IMR-90 (cell line): ENCODE measurements around the gene NADSYN1. TPM values are rescaled to one million over a fixed set of nuclear protein-coding genes. Genes with fewer than 3 reads are reported as not detected.
A peak's percentile ranks its signal among the peaks of the same experiment; 100 is the strongest.

ENCODE experiments used
- ATAC-seq: fragments of 200-7000 bp; cut with Tn5 transposase; 2 replicates; pipeline ENCODE4 v1.9.1; 2020; ENCODE audit warnings: low read depth, mild to moderate bottlenecking, moderate library complexity
- BruUV-seq: library from RNA; stranded (reverse); fragments of 400-500 nt; replicated peaks from 2 replicates; lab custom pipeline; 2021; lab: Mats Ljungman, UMichigan
- CTCF ChIA-PET: fragments of 300-600 bp; formaldehyde crosslinking; extraction: SDS; loops from one replicate; lab custom pipeline; 2021; ENCODE audit warnings: antibody characterized with exemption; lab: Yijun Ruan, JAX
- POLR2A ChIA-PET: fragments of 300-600 bp; sonication (Branson Sonifier 250); formaldehyde crosslinking; loops from one replicate; lab custom pipeline; 2022; ENCODE audit warnings: antibody characterized with exemption; ENCODE audit not compliant: unreplicated experiment; lab: Charles Lee
- DNase-seq: peaks from one replicate; pipeline ENCODE4 v3.0.0; 2013
- H2AFZ ChIP-seq: replicated peaks from 2 replicates; pipeline ENCODE3; 2013; ENCODE audit warnings: low read length, mild to moderate bottlenecking; ENCODE audit not compliant: poor library complexity
- H2AK5ac ChIP-seq: 2 replicates; pipeline ENCODE4 v1.6.1; 2013; ENCODE audit warnings: low read depth, low read length, inconsistent platforms
- H2AK9ac ChIP-seq: replicated peaks from 2 replicates; pipeline ENCODE3; 2013; ENCODE audit warnings: mild to moderate bottlenecking, low read depth, low read length, moderate library complexity; ENCODE audit not compliant: poor library complexity
- H2BK120ac ChIP-seq: 2 replicates; pipeline ENCODE4 v1.6.1; 2013; ENCODE audit warnings: low read depth, low read length, inconsistent platforms
- H2BK15ac ChIP-seq: 3 replicates; pipeline ENCODE4 v1.6.1; 2013; ENCODE audit warnings: low read depth, low read length, inconsistent platforms
- H2BK20ac ChIP-seq: 2 replicates; pipeline ENCODE4 v1.6.1; 2013; ENCODE audit warnings: low read depth, mild to moderate bottlenecking, inconsistent platforms, low read length, moderate library complexity
- H2BK5ac ChIP-seq: 2 replicates; pipeline ENCODE4 v1.6.1; 2013; ENCODE audit warnings: mild to moderate bottlenecking, low read depth, low read length, inconsistent platforms; ENCODE audit not compliant: poor library complexity, severe bottlenecking
- H3K14ac ChIP-seq: replicated peaks from 2 replicates; pipeline ENCODE4 v1.6.1; 2013; ENCODE audit warnings: low read depth, low read length, inconsistent platforms
- H3K18ac ChIP-seq: 2 replicates; pipeline ENCODE4 v1.6.1; 2013; ENCODE audit warnings: low read depth, low read length, control low read depth
- H3K23ac ChIP-seq: 2 replicates; pipeline ENCODE4 v1.6.1; 2013; ENCODE audit warnings: low read depth, low read length, inconsistent platforms
- H3K27ac ChIP-seq: 2 replicates; pipeline ENCODE4 v1.5.1; 2013; ENCODE audit warnings: mild to moderate bottlenecking, control low read depth, low read length; ENCODE audit not compliant: insufficient read depth
- H3K27me3 ChIP-seq: 2 replicates; pipeline ENCODE4 v1.6.1; 2013; ENCODE audit warnings: low read length; ENCODE audit not compliant: control insufficient read depth, insufficient read depth
- H3K36me3 ChIP-seq: 2 replicates; pipeline ENCODE4 v1.6.1; 2013; ENCODE audit warnings: low read length, mixed read lengths; ENCODE audit not compliant: control insufficient read depth, insufficient read depth
- H3K4ac ChIP-seq: 2 replicates; pipeline ENCODE4 v1.6.1; 2013; ENCODE audit warnings: low read depth, low read length, inconsistent platforms
- H3K4me1 ChIP-seq: 2 replicates; pipeline ENCODE4 v1.6.1; 2013; ENCODE audit warnings: low read length, mixed read lengths; ENCODE audit not compliant: control insufficient read depth, insufficient read depth
- H3K4me2 ChIP-seq: 2 replicates; pipeline ENCODE4 v1.6.1; 2013; ENCODE audit warnings: low read depth, mild to moderate bottlenecking, control low read depth, low read length, moderate library complexity
- H3K4me3 ChIP-seq: 2 replicates; pipeline ENCODE4 v1.5.1; 2013; ENCODE audit warnings: low read depth, mild to moderate bottlenecking, control low read depth, low read length, moderate library complexity; ENCODE audit not compliant: insufficient read depth
- H3K56ac ChIP-seq: 2 replicates; pipeline ENCODE4 v1.6.1; 2013; ENCODE audit warnings: low read length, inconsistent platforms; ENCODE audit not compliant: insufficient read depth; ENCODE audit errors: extremely low read depth
- H3K79me1 ChIP-seq, 2 experiments: 2 replicates each; pipeline ENCODE4 v1.6.1; 2013; ENCODE audit warnings: low read length in 2 of 2, inconsistent platforms in 1 of 2, low read depth in 1 of 2
- H3K9ac ChIP-seq: 2 replicates; pipeline ENCODE4 v1.6.1; 2013; ENCODE audit warnings: low read depth, low read length, control low read depth
- H3K9me1 ChIP-seq: 2 replicates; pipeline ENCODE4 v1.6.1; 2013; ENCODE audit warnings: low read length, inconsistent platforms; ENCODE audit not compliant: insufficient read depth
- H3K9me3 ChIP-seq: 2 replicates; pipeline ENCODE4 v1.6.1; 2013; ENCODE audit warnings: low read length; ENCODE audit not compliant: control insufficient read depth, insufficient read depth
- H4K20me1 ChIP-seq: 2 replicates; pipeline ENCODE4 v1.6.1; 2013; ENCODE audit warnings: low read length, inconsistent platforms; ENCODE audit not compliant: insufficient read depth
- H4K5ac ChIP-seq: 2 replicates; pipeline ENCODE4 v1.6.1; 2013; ENCODE audit warnings: mild to moderate bottlenecking, low read depth, low read length, control low read depth
- H4K8ac ChIP-seq, 2 experiments: 2 replicates each; pipeline ENCODE4 v1.6.1; 2013; ENCODE audit warnings: low read depth in 2 of 2, low read length in 2 of 2, control low read depth in 1 of 2, inconsistent platforms in 1 of 2
- H4K91ac ChIP-seq: 2 replicates; pipeline ENCODE4 v1.6.1; 2013; ENCODE audit warnings: low read depth, low read length, inconsistent platforms; ENCODE audit not compliant: insufficient read depth
- CEBPB ChIP-seq: IDR thresholded peaks from 2 replicates; pipeline ENCODE4 v1.6.1; 2012; ENCODE audit warnings: low read depth, low read length, improper control_type of control experiment
- ELK1 ChIP-seq: fragments of 150-350 bp; IDR thresholded peaks from 2 replicates; pipeline ENCODE4 v1.6.1; 2016; ENCODE audit warnings: low read depth, mild to moderate bottlenecking, low read length, moderate library complexity, borderline replicate concordance
- FOS ChIP-seq: fragments of 150-350 bp; IDR thresholded peaks from 2 replicates; pipeline ENCODE4 v1.6.1; 2016; ENCODE audit warnings: low read depth, low read length
- NFE2L2 ChIP-seq: fragments of 150-350 bp; IDR thresholded peaks from 2 replicates; pipeline ENCODE4 v1.6.1; 2016; ENCODE audit warnings: low read depth, mild to moderate bottlenecking, low read length
- WGBS, 2 experiments: methylation state at CpG; one replicate each; pipeline versions ENCODE4 v1.1.5 to v1.1.7; 2013; ENCODE audit warnings: missing lambda C conversion rate in 2 of 2; ENCODE audit not compliant: insufficient read length in 1 of 2; ENCODE audit errors: extremely low coverage in 2 of 2; 5-methylcytosine and 5-hydroxymethylcytosine counted together
- dilution Hi-C: fragments of 300-500 bp; cut with HindIII; formaldehyde crosslinking; loops from one replicate; pipeline ENCODE4 v1.14.3; 2018; ENCODE audit warnings: low sequenced_read_pairs; ENCODE audit not compliant: unreplicated experiment
- in situ Hi-C: fragments of 300-500 bp; cut with MboI; formaldehyde crosslinking; loops from 3 replicates; pipeline ENCODE4 v1.14.3; 2019; ENCODE audit warnings: low sequenced_read_pairs, inconsistent platforms, mixed read lengths
- intact Hi-C: fragments of 100-400 bp; cut with micrococcal nuclease; formaldehyde crosslinking; loops from 2 replicates; pipeline ENCODE4 v1.10.0; 2022
- polyA plus RNA-seq, 3 experiments: library from polyadenylated mRNA; depleted of rRNA; stranded (reverse); fragments of >200 nt; gene quantifications; 2 replicates each; pipeline ENCODE4 v1.2.3, GENCODE V29; 2012; ENCODE audit warnings: low replicate concordance in 1 of 3
- total RNA-seq: library from RNA; depleted of rRNA; stranded (reverse); fragments of >200 nt; gene quantifications from 2 replicates; pipeline ENCODE4 v1.2.3, GENCODE V29; 2012

Gene NADSYN1
- total and polyA plus RNA-seq, 2 of the 4 experiments (the other 2 are of a cell fraction): 69.5 to 70.4 TPM

GRCh38 chr11:71446942-71447688 is 5.9 kb upstream of the NADSYN1 start:
- DNase-seq (peak; percentile 66), ATAC-seq (no peak)
- no peak overlapping the region for H2BK120ac ChIP-seq
- no peak overlapping the region for H3K27ac ChIP-seq
- no peak overlapping the region; the same call in 1 of the 2 replicates for H3K4me2 ChIP-seq
- BruUV-seq: no TSS peak
- no peak overlapping the region for H3K18ac ChIP-seq
- peaks cover 6% of the 10 kb centered on the region; the same call in 1 of the 2 replicates for H3K36me3 ChIP-seq
- no CpG with 5 or more reads among the region's 9 CpGs for WGBS, 2 experiments
- H2AK5ac ChIP-seq: peak overlapping the region; percentile 71; the same call in 1 of the 2 replicates
- no peaks in the 10 kb centered on the region for H3K9me3 ChIP-seq
- peak overlapping the region; percentile 99 for H2AFZ ChIP-seq
- H4K5ac ChIP-seq: no peak overlapping the region
- H3K27me3 ChIP-seq: no peaks in the 10 kb centered on the region
- dilution Hi-C loops (no loop called here), intact Hi-C loops (no loop called here), in situ Hi-C loops (no loop called here)
- CTCF ChIA-PET: no interaction called here
- peaks cover 5 to 11% of the 10 kb centered on the region in 2 experiments; a peak in 3 of 4 replicates for H3K79me1 ChIP-seq
- no peak overlapping the region for H2BK20ac ChIP-seq
- no peak overlapping the region for H3K23ac ChIP-seq
- H3K9ac ChIP-seq: no peak overlapping the region
- POLR2A ChIA-PET: no interaction called here
- H2BK15ac ChIP-seq: no peak overlapping the region
- H4K91ac ChIP-seq: no peak overlapping the region
- H3K56ac ChIP-seq: no peak overlapping the region
- H4K20me1 ChIP-seq: no peaks in the 10 kb centered on the region
- H3K4me1 ChIP-seq: peaks cover 5% of the 10 kb centered on the region
- no peak overlapping the region for H2BK5ac ChIP-seq
- H2AK9ac ChIP-seq: no peak overlapping the region
- H3K4ac ChIP-seq: no peak overlapping the region
- H3K9me1 ChIP-seq: no peaks in the 10 kb centered on the region
- H4K8ac ChIP-seq: no peak overlapping the region
- TF ChIP-seq ELK1 (no peak), CEBPB (peak; percentile 96), FOS (no peak), NFE2L2 (no peak)
- H3K4me3 ChIP-seq: no peak overlapping the region
- no peak overlapping the region for H3K14ac ChIP-seq
